Body of pancreas (tissue), 4 donors: ENCODE measurements around the gene CLIP4.

Experiments used
- CTCF ChIP-seq, 7 experiments: fragments of 450-650 bp in 4 of 7; fragments of 200-600 bp in 3 of 7; sonication (generic) in 3 of 7; IDR thresholded peaks; one replicate each; pipeline ENCODE4 v1.5.1; 2016 to 2019; ENCODE audit warnings: antibody characterized with exemption in 7 of 7
- POLR2A ChIP-seq, 3 donors: fragments of 450-650 bp; IDR thresholded peaks; one replicate each; pipeline ENCODE4 v1.6.1; 2016; ENCODE audit warnings: antibody characterized with exemption in 3 of 3, mild to moderate bottlenecking in 2 of 3

GRCh38 chr2:29068513-29068912 is 46.7 kb upstream of the CLIP4 start:
- TF ChIP-seq CTCF (IDR thresholded peaks at IDR 0.05): no peak
- TF ChIP-seq POLR2A (IDR thresholded peaks at IDR 0.05): no peak
